Stimulated activated CD8-positive, alpha-beta memory T cell treated with anti-CD3 and anti-CD28 coated beads, Interleukin-12 subunit alpha, Interleukin-12 subunit beta, amount 100 ng/mL, for 4 hours (primary cell): Measurements from ENCODE around the gene CCDC191.

Source experiments
- DNase-seq: peaks from one replicate; pipeline ENCODE4 v3.0.0-alpha.2; 2020; ENCODE audit warnings: low read depth

Gene CCDC191

DNA sequence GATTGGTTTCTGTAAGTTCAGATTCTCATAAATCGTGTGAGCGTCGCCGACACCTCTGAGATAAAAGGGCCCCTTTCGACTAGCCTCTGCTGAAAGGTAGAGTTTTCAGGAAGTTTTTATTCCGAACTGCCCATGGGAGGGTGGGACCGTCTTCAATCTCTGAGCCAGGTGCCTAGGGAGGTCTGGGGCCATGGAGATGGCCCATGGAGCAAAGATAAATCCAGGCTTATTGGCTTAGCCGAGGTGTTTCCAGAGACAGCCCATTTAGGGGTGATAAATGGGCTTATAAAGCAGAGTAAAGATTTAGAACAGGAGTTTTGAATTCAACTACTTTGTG lies 653 bp upstream of the CCDC191 start:
- DNase-seq: no peak

DNA sequence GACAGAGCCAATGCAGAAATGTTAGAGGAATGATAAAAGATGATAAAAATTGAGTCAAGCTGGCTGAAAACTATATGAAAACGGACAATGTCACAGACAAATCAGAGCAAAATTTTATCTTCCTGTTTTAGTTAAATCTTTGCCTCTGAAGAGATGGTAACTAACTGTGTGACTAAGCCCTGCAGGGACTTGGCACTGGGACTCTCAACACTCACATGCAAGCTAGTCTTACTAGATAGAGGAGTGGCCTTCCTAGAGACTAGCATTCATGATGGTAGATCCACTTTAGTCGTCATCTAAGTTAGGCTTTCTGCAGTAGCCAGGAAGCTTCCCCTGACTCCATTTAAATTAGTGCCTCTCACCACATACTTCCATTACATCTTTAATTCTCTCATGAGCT lies 4.1 kb downstream of the CCDC191 start:
- no peak for DNase-seq

DNA sequence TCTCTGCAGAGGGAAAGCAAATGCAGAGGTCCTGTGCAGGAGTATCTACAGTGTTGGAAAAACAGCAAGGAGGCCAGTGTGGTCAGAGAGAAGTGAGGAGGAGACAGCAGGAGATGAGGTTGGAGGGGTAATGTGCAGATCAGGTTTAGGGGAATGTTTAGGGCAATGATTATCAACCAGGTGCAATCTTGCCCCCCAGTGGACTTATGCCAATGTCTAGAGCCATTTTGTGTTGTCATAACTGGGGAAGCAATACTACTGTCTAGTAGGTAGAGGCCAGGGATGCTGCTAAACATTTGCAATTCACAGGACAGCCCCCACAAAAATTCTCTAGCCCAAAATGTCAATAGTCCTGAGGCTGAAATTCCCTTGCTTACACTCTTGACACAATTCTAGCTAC lies 13.1 kb downstream of the CCDC191 start:
- DNase-seq: no peak

DNA sequence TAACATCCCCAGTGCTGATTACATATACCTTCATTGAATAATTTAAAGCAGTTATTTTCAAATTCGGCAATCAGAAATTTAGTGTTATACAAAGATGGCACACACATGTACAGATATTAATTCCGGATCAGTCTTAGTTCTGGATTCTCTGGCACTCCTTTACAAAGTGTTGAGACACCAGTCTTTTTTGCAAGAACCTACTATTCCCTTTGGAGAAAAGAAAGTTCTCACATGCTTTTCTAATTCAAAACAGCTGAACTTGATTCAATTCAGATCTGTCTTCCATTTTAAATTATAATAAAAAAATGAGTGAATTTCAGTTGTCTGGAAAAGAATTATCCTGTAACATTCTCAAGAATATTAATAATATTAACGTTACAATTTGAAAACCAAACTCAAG lies 20.4 kb downstream of the CCDC191 start:
- no peak for DNase-seq

DNA sequence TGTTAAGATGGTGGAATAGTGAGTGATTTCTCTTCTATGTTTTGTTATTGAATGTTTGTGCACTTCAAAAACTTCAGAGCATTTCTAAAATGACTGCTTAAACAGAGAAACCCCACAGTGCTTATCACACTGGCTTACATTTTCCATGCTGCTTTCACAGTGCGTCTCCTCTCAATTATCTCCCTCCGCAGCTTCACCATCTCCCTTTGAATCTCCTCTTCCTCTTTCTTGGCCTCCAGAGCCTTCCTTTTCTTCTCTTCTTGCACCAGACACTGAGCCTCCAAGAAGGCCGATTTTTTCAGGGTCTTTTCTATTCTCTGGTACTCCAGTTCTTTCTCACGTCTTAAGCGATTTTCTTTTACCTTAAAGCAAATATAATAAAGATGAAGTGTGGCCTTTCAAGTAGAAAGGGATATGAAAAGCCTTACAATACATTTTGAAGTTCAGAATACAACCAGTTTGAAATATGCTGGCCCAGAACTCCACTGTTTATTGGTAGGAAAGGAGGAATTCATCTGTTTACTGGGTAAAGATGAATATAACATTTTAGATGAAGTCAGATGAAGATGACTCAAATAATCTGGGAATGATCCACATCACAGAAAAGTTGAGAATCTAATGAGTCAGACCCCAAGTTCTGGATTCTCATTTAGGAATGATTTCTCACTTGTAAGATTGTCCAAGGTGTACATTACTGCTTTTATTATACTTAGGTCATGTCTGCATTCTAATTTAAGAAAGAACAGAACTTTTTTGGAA lies 21.4 kb downstream of the CCDC191 start:
- DNase-seq: no peak

DNA sequence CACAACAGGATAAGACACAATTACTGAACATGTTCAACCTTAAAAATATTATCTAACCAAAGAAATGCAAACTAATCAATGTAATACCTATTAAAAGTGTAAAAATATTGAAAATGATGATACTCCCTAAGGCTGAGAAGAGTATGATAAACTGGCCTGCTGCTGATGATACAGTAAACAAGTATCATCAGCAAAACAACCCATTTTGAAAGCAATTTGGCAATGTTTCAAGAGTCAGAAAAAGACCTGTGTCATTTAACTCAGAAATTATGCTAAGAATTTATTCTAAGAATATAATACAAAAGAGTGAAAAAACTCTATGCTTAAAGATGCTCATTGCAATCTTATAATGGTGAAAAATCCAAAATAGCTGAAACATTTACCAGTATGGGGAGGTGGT lies 22.1 kb downstream of the CCDC191 start:
- no peak for DNase-seq

DNA sequence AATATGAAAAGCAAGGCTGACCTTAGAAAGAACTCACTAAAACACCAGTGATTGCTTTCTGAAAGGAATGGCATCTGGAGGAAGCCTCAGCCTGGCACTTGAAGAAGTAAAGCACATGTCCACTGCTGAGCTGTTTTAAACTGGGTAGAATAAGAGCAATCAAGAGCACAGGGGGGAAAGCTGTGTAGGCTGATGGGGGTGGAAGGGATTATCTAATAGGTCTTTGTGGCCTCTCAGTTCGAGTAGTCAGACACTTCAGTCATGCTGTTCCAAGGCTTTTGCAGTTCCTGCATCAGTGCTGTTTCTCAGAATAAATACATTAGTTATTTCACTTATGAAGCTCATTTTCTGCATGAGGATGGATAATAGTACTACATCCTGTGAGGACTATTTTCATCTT lies 22.6 kb downstream of the CCDC191 start:
- DNase-seq: no peak

DNA sequence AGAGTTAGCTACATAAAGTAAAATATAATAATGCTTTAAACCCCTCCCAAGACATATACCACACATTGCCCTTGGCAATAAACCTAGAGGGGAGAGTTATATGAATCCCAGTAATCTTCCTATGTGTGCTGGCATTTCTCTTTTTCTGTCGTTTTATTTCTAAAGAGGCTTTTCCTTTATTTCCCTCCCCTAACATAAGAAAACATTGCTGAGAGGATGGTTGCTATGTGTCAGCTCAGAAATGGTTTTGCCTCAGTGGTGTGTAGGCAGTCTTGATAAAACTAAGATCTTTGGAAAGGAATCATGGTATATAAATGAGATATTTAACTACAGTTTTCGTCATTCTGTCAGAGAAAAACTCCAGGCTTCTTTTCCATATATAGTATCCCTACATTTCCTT lies 30.0 kb downstream of the CCDC191 start:
- no peak for DNase-seq

DNA sequence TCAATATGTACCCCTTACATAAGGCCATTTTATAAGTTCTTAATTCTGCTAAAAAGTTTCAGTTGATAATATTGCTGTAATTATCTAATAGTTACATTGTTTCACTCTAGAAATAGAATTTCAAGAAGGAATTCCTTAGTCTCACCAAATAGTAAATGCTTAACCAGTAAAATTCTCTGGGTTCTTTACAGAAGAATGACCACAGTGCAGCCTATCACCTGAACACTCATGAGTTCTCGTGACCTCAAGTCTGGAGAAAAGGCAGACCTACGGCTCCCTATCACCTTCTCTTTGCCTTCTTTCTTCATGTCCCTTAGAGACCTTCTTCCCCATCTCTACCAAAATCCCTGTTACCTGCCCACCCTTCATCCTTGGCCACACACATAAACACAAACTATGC lies 30.9 kb downstream of the CCDC191 start:
- DNase-seq: no peak

DNA sequence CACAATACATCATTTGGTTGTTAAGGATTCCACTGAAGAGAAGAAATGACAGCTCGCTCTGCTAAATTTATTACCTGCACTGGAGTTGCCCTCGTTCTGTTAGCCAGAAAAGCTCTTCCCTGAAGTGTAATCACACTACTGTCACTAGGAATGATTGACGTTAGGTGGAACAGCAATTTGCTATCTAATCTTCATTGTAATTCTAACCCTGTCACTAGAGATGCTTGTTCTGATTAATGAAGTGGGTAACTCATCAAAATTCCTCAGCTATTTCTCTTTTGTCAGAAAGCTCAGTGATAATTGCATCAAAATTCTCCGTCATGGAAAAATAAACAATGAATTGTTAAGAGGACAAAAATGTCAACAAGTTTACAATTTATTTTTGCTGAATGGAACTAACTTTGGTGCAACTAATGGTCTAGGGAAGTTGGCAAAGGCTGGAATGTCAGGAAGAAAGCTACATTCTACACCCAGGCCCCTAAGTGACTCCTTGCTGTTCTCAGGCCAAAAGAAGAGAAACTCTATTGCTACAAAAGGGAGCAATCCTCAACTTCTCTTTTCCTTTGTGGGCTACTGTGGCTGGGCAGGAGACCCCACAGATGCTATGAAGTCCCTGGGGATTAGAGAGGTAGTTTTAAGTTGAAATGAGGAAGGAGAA lies 34.1 kb downstream of the CCDC191 start:
- no peak for DNase-seq

DNA sequence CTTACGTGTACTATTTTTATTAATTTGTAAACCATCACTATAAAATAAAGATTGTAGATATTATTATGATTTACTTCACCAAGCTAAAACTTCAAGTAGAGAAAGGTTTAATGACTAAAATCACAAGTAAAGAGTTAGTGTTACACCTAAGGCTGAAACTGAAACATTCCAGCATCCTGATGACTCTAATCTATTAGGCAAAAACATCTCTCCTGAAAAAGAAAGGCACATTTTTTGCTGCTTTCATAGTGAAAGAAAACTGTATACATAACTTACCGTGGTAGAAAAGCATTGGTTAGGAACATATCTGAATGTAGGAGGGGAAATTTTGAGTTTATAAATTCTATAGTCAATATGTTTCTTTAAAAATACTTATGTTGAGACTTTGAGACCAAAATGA lies 35.4 kb downstream of the CCDC191 start:
- DNase-seq: no peak

DNA sequence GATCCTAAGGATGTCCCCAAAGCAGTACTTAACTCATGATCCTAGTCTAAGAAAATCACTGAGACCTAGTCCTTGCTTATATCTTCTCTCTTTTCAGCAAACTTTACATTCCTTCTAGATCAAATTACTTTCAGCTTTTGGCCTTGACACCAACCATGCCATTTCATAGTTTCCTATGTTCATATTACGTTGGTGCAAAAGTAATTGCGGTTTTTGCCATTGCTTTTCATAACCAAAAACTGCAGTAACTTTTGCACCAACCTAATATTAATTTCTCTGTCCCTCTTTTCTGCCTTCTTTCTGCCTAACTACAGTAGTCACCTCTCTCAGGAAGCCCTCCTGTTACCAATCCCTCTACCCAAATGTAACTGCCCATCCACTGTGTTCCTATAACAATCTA lies 36.8 kb downstream of the CCDC191 start:
- DNase-seq: no peak

DNA sequence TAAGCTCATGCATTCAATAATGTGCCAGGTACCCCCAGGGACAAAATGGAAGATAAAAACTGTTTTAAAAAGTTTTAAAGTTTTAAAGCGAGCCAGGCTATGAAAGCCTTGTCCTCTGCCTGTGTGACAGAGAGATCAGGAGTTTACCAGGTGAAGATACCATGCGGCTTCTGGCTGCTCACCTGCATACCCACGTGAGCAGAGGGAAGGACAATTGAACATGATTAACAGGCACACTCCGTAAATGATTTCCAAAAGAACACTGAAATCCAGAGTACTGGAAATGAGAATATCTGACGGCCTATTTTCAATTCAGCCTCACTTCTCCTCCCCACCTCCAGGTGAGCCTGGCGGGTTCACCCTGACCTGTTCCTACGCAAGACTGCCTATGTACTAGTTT lies 42.1 kb downstream of the CCDC191 start:
- DNase-seq: no peak

DNA sequence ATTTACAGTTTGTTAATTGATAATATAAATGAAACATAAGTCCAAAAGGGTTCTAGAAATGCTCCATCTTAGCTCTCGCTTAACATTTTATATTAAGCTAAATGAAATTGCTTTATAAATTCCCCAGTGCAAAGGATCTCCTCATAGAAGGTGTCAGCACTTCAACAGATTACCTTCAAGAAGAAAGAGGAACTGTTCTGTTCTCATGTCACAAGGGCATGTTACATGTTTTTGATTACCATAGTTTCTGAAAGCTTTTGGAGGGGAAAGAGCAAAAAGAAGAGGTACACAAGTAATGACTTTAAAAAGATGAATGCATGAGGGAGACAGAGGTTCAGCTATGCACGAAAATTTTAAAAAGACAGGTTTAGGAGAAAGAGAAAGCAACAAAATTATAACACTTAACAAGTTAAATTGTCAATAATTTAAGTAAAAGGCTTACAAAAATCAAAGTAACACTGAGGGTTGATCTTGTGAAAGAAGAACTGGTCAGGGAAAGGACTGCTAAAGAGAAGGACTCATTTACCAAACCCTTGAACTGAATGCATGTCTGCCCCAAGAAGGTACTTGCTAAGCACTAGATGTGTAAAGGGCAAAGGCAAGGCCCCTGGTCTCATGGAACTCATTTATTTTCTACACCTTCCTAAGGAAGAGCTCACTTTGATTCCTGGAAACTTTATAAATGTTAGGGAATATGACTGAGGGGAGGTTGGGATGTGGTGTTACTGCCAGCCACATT lies 45.1 kb downstream of the CCDC191 start:
- no peak for DNase-seq

DNA sequence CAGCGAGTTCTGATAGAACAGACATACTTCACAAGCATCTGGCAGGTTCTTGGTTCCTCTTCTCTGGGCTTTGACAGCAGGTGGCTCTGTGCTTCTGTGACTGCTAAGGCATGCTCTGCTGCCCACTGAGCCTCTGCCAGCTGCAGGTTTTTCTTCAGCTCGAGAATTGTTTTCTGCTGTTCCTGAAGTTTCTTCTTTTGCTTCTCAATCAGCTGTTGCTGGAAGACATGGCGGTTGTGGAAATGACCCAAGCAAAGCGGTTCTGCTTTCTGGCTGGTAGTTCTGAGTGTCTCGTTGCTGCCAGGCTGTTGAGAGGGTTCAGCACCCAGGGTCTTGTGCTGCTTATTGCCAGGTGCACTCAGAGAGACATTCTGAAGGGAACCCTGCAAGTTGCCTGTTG lies 50.8 kb downstream of the CCDC191 start:
- no peak for DNase-seq

DNA sequence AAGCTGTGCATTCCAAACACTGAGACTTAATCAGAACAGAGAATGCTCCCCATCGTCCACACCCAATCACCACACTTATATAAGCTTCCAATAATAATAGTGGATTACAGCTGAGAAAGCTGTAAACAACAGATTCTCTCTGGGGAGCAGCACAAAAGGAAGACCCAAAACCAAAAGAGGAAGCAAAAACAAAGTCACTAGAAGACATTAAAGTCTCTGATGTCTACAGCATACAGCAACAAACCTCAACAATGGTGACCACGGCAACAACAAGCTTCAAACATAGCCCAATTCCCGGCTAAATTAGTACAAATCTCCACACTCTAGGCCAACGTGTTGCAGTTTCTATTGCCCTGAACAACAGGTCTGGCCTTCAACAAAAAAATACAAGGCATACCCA lies 70.8 kb downstream of the CCDC191 start:
- DNase-seq: no peak

DNA sequence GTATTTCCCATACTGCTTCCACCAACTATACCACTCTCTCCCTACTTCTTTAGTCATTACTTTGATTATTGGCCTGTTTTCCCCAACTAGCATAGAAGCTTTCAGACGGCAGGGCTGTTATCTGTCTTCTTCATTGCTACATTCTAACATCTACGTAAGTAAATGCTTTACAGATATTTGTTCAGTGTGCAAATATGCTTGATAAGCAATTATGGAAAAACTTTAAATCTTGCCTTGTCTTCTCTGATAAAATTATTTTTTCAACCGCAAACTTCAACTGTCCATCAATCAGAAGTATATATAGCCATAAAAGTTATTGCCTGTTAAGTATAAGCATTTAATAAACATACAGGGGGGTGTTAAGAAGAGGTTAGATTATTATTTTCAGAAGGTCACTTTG lies 72.8 kb downstream of the CCDC191 start:
- DNase-seq: no peak

DNA sequence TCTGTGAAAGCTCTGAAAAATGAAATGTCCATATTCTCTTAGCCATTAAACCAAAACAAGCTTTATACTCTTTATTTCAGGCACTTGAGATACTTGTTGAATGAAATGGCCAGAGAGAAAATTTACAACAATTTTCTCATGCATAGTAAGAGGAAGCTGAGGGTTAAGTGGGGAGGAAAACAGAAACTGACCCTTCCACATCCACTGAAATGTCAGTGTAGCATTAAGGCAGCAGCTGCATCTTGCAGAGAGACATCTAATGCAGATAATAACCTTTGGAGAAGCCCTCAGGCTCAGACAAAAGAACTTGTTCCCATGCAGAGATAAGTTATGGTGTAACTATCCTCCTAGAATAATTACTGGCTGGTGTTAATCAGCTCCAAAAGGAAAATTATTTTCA lies 74.5 kb downstream of the CCDC191 start:
- DNase-seq: no peak

DNA sequence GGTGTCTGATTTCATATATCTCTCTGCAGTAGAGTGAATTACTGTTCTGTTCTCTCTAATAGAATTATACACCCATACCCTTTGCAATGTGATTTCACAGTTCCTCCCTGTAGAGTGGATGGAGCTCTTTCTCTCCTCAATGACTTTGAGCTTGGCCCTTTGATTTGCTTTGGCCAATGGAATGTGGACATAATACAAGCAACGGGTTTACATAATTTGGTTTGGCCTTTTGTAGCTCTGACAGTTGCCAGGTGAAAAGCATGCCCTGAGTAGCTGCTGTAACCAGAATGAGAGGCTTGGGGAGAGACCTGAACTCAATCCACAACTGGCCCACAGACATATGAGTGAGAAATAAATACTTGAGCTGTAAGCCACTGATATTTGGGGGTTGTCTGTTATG lies 76.4 kb downstream of the CCDC191 start:
- no peak for DNase-seq

DNA sequence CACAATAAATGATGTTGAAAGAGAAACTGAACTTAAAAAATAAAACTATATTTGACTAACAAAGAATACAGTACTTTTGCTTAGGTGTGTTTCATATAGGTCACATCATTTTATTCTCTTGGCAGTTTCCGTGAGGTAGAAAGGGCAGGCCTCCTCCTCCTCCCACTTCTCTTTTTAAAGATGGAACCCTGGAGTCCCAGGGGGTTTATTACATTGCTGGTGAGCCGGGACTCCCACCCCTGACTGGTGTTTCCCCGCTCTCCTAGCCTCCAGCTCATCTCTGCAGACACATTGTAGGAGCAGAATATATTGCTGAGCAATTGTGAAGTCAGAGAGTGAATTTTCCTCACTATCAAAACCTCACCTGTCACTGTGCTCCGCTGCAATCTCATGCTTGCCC lies 78.5 kb downstream of the CCDC191 start:
- DNase-seq: no peak

DNA sequence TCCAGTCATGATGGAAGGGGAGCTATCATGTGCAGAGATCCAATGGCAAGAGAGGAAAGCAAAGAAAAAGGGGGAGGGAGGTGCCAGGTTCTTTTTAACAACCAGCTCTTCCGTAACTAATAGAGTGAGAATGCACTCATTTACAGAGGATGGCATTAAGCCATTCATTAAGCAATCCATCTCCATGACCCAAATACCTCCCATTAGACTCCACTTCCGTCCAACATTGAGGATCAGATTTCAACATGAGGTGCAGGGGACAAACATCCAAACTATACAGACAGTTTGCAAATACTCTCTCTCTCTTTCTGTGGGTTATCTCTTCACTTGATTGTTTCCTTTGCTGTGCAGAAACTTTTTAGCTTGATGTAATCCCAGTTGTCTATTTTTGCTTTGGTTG lies 87.3 kb downstream of the CCDC191 start:
- no peak for DNase-seq

DNA sequence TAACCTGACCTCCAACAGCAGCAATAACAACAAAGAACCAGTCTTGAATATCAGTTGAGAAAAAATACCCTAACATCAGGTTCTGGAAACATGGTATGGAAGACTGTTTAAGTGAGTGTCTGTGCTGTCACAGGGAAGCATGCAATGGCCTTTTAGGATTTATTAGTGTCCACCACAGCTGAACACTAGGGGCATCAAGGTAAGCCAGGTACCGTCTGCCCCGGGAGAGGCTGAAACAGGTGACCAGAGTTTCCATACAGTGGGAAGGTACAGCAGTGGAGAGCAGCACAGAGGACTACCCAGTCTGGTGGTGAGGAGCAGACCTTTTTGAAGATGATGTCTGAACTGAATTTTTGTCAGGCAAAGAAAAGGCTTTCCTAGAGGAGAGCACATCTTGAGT lies 90.2 kb downstream of the CCDC191 start:
- DNase-seq: no peak

DNA sequence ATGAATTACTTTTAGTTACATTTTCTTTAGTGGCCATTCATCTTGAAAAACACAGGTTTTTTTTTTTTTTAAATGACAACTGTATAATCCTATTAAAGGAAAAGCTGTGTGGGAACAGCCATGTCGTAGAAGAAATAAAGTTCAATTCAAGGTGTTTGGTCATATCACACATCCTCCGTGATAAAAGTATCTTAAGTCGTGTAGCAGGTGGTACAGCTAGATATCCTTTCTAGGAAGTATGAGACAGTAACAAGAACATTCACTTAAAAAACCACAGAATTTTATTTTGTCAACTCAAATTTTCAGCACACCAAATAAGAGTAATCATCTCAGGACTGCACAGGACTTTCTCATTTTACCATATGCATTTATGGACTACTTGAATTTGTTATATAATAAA lies 92.4 kb downstream of the CCDC191 start:
- DNase-seq: no peak
